GM19455 (cell line): ENCODE data around the gene TMEM233.
"Not testable (repeated sequence)": the region's sequence is repeated elsewhere in the genome, so short reads cannot be mapped to it uniquely, and the experiment has no call there.

Experiments used
- ATAC-seq: cut with Tn5 transposase; IDR thresholded peaks from one replicate; pipeline ENCODE4 v1.9.1; 2021; ENCODE audit not compliant: unreplicated experiment

The TMEM233 gene

GRCh38 chr12:119603767-119604166 is 10.2 kb downstream of the TMEM233 start:
- ATAC-seq, result no peak

GRCh38 chr12:119609358-119609757 is 15.8 kb downstream of the TMEM233 start:
- ATAC-seq, result no peak

DNA sequence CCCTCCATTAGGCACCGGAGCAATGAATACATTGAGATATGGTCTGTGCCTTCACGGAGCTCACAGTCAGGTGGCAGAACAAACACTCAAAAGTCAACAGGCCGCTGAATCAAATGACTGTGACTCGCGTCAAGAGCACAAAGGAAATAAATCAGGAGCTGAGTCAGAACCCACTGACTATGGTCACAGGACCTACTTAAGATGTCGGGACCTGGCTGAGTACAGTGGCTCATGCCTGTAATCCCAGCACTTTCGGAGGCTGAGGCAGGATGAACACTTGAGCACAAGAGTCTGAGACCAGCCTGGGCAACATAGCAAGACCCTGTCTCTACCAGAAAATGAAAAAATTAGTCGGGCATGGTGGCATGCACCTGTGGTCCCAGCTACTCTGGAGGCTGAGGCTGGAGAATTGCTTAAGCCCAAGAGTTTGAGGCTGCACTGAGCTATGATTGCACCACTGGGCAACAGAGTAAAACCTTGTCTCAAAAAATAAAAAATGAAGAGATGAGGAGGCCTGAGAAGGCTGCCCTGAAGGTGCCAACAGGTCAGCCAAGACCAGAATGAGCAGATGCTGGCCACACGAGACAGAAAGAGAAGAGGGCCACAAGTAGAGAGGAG is 19.9 kb downstream of the TMEM233 start:
- ATAC-seq, result no peak

- no peak for ATAC-seq
These were observed 21.1 kb downstream of the TMEM233 start for GRCh38 chr12:119614705-119615104.

- ATAC-seq, result no peak
These were observed 22.2 kb downstream of the TMEM233 start for GRCh38 chr12:119615518-119616475.

GRCh38 chr12:119618328-119618896 is 24.8 kb downstream of the TMEM233 start:
- ATAC-seq, result not testable (repeated sequence)

- no peak for ATAC-seq
These were observed 26.9 kb downstream of the TMEM233 start for GRCh38 chr12:119620490-119620889.

- ATAC-seq, result no peak
These were observed 28.3 kb downstream of the TMEM233 start for GRCh38 chr12:119621878-119622277.

DNA sequence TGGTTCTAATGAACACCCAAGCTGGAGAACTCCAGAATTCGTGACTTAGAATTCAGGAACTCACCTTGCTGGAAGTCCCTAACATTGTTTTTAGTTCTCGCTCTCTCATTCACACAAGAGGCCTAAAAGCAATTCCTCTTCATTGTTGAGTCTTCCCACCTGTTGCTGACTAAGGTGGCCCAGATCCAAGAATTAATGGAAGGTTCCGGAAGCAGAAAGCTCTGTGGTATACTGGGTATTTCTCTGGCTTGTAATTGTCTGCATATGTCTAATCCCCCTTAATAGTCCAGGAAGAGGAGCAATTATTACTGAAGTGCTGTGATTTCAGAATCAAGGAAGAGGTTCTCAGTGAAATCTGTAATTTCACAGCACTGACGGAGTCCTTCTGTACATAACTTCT is 31.4 kb downstream of the TMEM233 start:
- ATAC-seq, result no peak

DNA sequence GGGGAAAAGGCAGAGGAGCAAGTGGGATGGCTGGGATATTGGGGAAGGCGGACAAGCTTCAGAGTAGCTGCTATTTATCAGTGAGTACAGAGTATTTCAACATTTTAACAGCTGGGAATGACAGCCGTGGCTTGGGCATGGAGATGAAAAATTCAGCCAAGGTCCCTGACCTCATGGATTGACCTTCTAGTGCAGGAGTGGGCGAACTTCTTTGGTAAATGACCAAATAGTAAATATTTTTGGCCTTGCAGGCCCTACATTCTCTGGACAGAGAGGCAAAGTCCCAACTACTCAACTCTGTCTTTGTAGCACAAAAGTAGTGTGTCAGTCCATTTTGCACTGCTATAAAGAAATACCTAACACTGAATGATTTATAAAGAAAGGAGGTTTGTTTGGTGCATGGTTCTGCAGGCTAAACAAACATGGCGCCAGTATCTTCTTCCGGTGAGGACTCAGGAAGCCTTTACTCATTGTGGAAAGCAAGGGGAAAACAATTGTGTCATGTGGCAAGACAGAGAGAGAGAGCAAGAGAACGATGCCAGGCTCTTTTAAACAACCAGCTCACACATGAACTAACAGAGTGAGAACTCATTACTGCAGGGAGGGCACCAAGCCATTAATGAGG is 33.6 kb downstream of the TMEM233 start:
- no peak for ATAC-seq

GRCh38 chr12:119627686-119628085 is 34.1 kb downstream of the TMEM233 start:
- no peak for ATAC-seq

DNA sequence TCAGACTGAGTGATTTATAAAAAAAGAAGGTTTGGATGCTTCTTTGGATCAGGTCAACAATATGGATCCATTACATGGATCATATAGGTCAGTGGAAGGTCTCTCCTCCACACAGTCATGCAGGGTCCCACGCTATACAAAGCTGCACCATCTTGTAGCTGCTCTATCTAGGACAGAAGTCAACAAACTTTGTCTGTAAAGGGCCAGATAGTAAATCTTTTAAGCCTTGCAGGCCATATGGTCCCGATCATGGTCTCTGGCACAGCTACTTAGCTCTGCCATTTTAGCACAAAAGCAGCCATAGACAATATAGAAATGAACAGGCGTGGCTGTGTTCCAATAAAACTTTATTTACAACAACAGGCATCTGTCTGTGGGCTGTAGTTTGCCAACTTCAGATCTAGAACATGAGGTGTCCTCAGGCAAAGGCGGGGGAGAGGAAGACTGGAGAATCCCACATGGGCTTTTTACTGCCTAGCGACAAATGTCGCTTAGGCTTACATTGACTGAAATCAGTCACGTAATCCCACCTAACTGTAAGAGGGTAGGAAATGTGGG is 36.7 kb downstream of the TMEM233 start:
- no peak for ATAC-seq

GRCh38 chr12:119630962-119631550 is 37.5 kb downstream of the TMEM233 start:
- no peak for ATAC-seq

DNA sequence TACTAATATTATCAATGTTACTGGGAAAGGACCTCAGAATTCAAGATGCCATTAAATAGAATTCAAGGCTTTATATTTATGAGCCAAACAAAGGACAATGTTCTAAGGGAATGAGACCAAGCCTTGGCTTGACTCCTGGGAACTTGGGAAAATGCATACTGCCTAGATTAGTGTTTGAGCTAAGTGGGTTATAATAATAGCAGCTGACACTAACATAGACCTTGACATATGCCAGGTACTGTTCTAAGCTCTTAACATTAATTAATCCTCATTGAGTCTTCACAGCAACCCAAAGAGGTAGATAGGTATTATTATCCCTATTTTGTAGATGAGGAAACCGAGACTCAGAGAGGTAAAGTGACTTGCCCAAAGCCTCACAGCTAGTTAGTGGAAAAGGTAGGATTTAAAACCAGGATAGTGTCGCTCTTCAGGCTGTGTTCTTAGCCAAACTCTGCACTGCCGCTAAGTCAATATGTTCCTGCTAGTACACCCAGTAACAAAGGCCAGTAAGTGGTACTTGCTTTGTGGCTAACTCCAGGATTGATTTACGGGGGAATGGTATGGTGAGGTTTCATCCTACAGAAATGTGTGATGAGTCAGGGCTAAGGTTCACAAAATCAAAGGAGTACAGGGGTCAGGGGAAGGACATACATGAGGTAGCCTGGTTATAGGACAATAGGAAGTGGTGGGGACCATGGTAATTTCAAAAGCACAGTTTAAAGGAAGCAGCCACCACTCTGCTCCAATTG is 38.5 kb downstream of the TMEM233 start:
- no peak for ATAC-seq

GRCh38 chr12:119634743-119635142 is 41.2 kb downstream of the TMEM233 start:
- no peak for ATAC-seq

- no peak for ATAC-seq
These were observed 49.4 kb downstream of the TMEM233 start for GRCh38 chr12:119642986-119643385.

DNA sequence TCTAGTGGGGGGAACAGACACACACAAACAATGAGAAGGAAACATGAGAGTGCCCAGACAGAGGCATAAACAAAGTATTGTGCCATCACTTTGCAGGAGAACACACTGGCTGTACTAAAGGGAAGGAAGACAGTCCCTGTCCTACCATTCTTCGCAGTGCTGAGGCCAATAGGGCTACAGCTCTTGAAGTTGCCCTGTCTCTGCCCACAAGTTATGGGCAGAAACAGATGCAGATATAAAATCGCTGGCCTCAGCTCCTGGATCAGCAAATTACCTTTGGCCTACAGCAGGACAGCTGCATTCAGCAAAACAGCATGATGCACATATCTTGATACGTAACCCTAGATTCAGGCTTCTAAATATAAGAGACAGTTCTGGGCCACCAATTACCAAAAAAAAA is 51.4 kb downstream of the TMEM233 start:
- no peak for ATAC-seq

- ATAC-seq, result no peak
These were observed 52.0 kb downstream of the TMEM233 start for GRCh38 chr12:119645535-119646059.

GRCh38 chr12:119649202-119649808 is 55.7 kb downstream of the TMEM233 start:
- no peak for ATAC-seq
